Measurements from ENCODE around the gene VIPR1. TPM values are rescaled to one million over a fixed set of nuclear protein-coding genes. Genes with fewer than 3 reads are reported as not detected.

The VIPR1 gene
- total and polyA plus RNA-seq, 2 experiments from 2014 or later = 0.86 to 1.6 TPM

GRCh38 chr3:42503957-42504333 lies 1.5 kb downstream of the VIPR1 start:
- Histone ChIP-seq H3K36me3 (no peaks in the 10 kb centered on the region), H3K4me1 (ENCODE audit: low read depth) (peaks cover 3% of the 10 kb centered on the region), H3K27me3 (peaks cover 45% of the 10 kb centered on the region), H3K9me3 (ENCODE audit: low read depth) (no peaks in the 10 kb centered on the region), H3K27ac (no peak overlapping the region), H3K4me3 (no peak overlapping the region)
- no peak for TF ChIP-seq CTCF (IDR thresholded peaks at IDR 0.05; ENCODE audit: low read depth, low read length)
- DNase-seq (ENCODE audit: low read depth in 1 of 2, low spot score in 1 of 2) = no peak

- no peak for DNase-seq (ENCODE audit: low read depth in 1 of 2, low spot score in 1 of 2)
- H3K27ac ChIP-seq = no peak overlapping the region
- no peak overlapping the region for H3K4me3 ChIP-seq
- no peaks in the 10 kb centered on the region for H3K36me3 ChIP-seq
- peaks cover 3% of the 10 kb centered on the region for H3K4me1 ChIP-seq (ENCODE audit: low read depth)
- H3K27me3 ChIP-seq = peaks cover 39% of the 10 kb centered on the region
- no peak for TF ChIP-seq CTCF (IDR thresholded peaks at IDR 0.05; ENCODE audit: low read depth, low read length)
- H3K9me3 ChIP-seq (ENCODE audit: low read depth) = no peaks in the 10 kb centered on the region
These were observed 2.1 kb downstream of the VIPR1 start for GRCh38 chr3:42504334-42505127.

- no peak overlapping the region for H3K4me3 ChIP-seq
- DNase-seq (ENCODE audit: low read depth in 1 of 2, low spot score in 1 of 2) = no peak
- H3K27ac ChIP-seq = no peak overlapping the region
- H3K27me3 ChIP-seq = peaks cover 31% of the 10 kb centered on the region
- TF ChIP-seq CTCF (IDR thresholded peaks at IDR 0.05; ENCODE audit: low read depth, low read length) = no peak
- H3K4me1 ChIP-seq (ENCODE audit: low read depth) = peaks cover 3% of the 10 kb centered on the region
- no peaks in the 10 kb centered on the region for H3K36me3 ChIP-seq
- H3K9me3 ChIP-seq (ENCODE audit: low read depth) = no peaks in the 10 kb centered on the region
These were observed 2.8 kb downstream of the VIPR1 start for GRCh38 chr3:42505128-42505848.

- TF ChIP-seq CTCF (IDR thresholded peaks at IDR 0.05; ENCODE audit: low read depth, low read length) = no peak
- DNase-seq (ENCODE audit: low read depth in 1 of 2, low spot score in 1 of 2) = no peak
- Histone ChIP-seq H3K4me1 (ENCODE audit: low read depth) (peaks cover 3% of the 10 kb centered on the region), H3K27me3 (peaks cover 25% of the 10 kb centered on the region), H3K4me3 (no peak overlapping the region), H3K27ac (no peak overlapping the region), H3K9me3 (ENCODE audit: low read depth) (no peaks in the 10 kb centered on the region), H3K36me3 (no peaks in the 10 kb centered on the region)
These were observed 3.5 kb downstream of the VIPR1 start for GRCh38 chr3:42505849-42506410.

GRCh38 chr3:42507252-42507651 lies 4.8 kb downstream of the VIPR1 start:
- Histone ChIP-seq H3K27ac (no peak overlapping the region), H3K4me1 (ENCODE audit: low read depth) (no peaks in the 10 kb centered on the region), H3K9me3 (ENCODE audit: low read depth) (no peaks in the 10 kb centered on the region), H3K27me3 (peaks cover 12% of the 10 kb centered on the region), H3K4me3 (no peak overlapping the region), H3K36me3 (no peaks in the 10 kb centered on the region)
- no peak for TF ChIP-seq CTCF (IDR thresholded peaks at IDR 0.05; ENCODE audit: low read depth, low read length)
- no peak for DNase-seq (ENCODE audit: low read depth in 1 of 2, low spot score in 1 of 2)

Data from cardiac muscle cell (in vitro differentiated cells and primary cell).